K562 (cell line): Measurements from ENCODE around the gene NUP98. TPM values are rescaled to one million over a fixed set of nuclear protein-coding genes. Genes with fewer than 3 reads are reported as not detected.

Experiments
- ADNP ChIP-seq: fragments of 200-800 bp; sonication (Bioruptor generic); IDR thresholded peaks from 2 replicates; pipeline ENCODE4 v1.6.1; 2016; ENCODE audit warnings: missing genetic modification characterization, missing compliant biosample characterization
- E2F3 ChIP-seq: fragments of 250-450 bp; sonication (Bioruptor Pico); IDR thresholded peaks from 2 replicates; pipeline ENCODE4 v1.4.0; 2020; ENCODE audit warnings: mild to moderate bottlenecking
- ETV6 ChIP-seq, 3 experiments: fragments of 150-350 bp in 1 of 3; sonication (generic) in 1 of 3; formaldehyde crosslinking in 1 of 3; IDR thresholded peaks; 2 replicates each; pipeline versions ENCODE4 v1.6.1 to v1.8.0; 2014 to 2022; ENCODE audit warnings: borderline replicate concordance in 2 of 3, low read depth in 2 of 3, antibody characterized with exemption in 1 of 3, low read length in 1 of 3, mild to moderate bottlenecking in 1 of 3, missing genetic modification reagents in 1 of 3
- GMEB1 ChIP-seq: fragments of 250-450 bp; sonication (Bioruptor Pico); IDR thresholded peaks from 2 replicates; pipeline ENCODE4 v1.4.0; 2020; ENCODE audit warnings: mild to moderate bottlenecking
- KLF1 ChIP-seq: fragments of 450-650 bp; IDR thresholded peaks from 2 replicates; pipeline ENCODE4 v1.6.1; 2016; ENCODE audit warnings: missing genetic modification characterization, missing compliant biosample characterization
- L3MBTL2 ChIP-seq: fragments of 450-650 bp; IDR thresholded peaks from 2 replicates; pipeline ENCODE4 v1.6.1; 2016; ENCODE audit warnings: mild to moderate bottlenecking, moderate library complexity
- MTA2 ChIP-seq: fragments of 450-650 bp; IDR thresholded peaks from 2 replicates; pipeline ENCODE4 v1.6.1; 2016; ENCODE audit warnings: low read depth
- OTX1 ChIP-seq: fragments of 450-650 bp; formaldehyde crosslinking; IDR thresholded peaks from 2 replicates; pipeline ENCODE4 v1.4.0; 2022; ENCODE audit warnings: mild to moderate bottlenecking
- POU5F1 ChIP-seq: fragments of 150-350 bp; IDR thresholded peaks from 2 replicates; pipeline ENCODE4 v1.6.1; 2014; ENCODE audit warnings: borderline replicate concordance, low read length, low read depth, mild to moderate bottlenecking; ENCODE audit not compliant: partially characterized antibody
- RNF2 ChIP-seq: sonication (generic); IDR thresholded peaks from 2 replicates; pipeline ENCODE4 v1.6.1; 2016
- SAFB ChIP-seq: fragments of 200-400 bp; formaldehyde crosslinking; IDR thresholded peaks from 2 replicates; pipeline ENCODE4 v1.6.1; 2017; ENCODE audit warnings: low read depth, low read length, borderline replicate concordance
- SMC3 ChIP-seq: conservative IDR thresholded peaks from 2 replicates; pipeline ENCODE4 v1.6.1; 2011; ENCODE audit warnings: low read depth, low read length, improper control_type of control experiment; ENCODE audit not compliant: insufficient read depth
- STAG1 ChIP-seq: sonication (generic); formaldehyde crosslinking; IDR thresholded peaks from 2 replicates; pipeline ENCODE4 v1.5.0; 2020; ENCODE audit warnings: missing genetic modification reagents, borderline replicate concordance
- TEAD2 ChIP-seq: fragments of 450-650 bp; IDR thresholded peaks from 2 replicates; pipeline ENCODE4 v1.6.1; 2016; ENCODE audit warnings: missing genetic modification characterization, control low read depth, missing compliant biosample characterization
- U2AF2 ChIP-seq: fragments of 200-400 bp; formaldehyde crosslinking; optimal IDR thresholded peaks from 2 replicates; pipeline ENCODE3; 2017; ENCODE audit warnings: low read depth, mild to moderate bottlenecking, low read length
- ZBTB1 ChIP-seq: sonication (generic); formaldehyde crosslinking; IDR thresholded peaks from 2 replicates; pipeline ENCODE4 v1.8.1; 2023; ENCODE audit warnings: missing genetic modification reagents, low read depth, mild to moderate bottlenecking, borderline replicate concordance
- ZKSCAN8 ChIP-seq: fragments of 200-800 bp; sonication (Bioruptor generic); IDR thresholded peaks from 2 replicates; pipeline ENCODE4 v1.6.1; 2016; ENCODE audit warnings: missing genetic modification characterization, missing compliant biosample characterization
- ZNF277 ChIP-seq: fragments of 250-450 bp; sonication (Bioruptor Pico); IDR thresholded peaks from 2 replicates; pipeline ENCODE4 v1.8.0; 2022; ENCODE audit warnings: inconsistent platforms, mild to moderate bottlenecking, moderate library complexity, borderline replicate concordance
- ZNF324 ChIP-seq: fragments of 250-450 bp; sonication (Bioruptor Pico); IDR thresholded peaks from 2 replicates; pipeline ENCODE4 v1.4.0; 2020; ENCODE audit warnings: mild to moderate bottlenecking
- polyA plus RNA-seq, 8 experiments: library from polyadenylated mRNA; depleted of rRNA in 4 of 8; stranded (reverse) in 5 of 8; unstranded in 3 of 8; fragments of >200 nt; fragmentation: Nextera tagmentation in 2 of 8; fragmentation: Illumina TruSeq in 1 of 8; extraction: Ambion mirVana in 2 of 8; extraction: Trizol in 1 of 8; gene quantifications; 2 replicates each; pipeline versions ENCODE4 v1.2.1 to v1.2.3, GENCODE V29; 2011 to 2014; ENCODE audit warnings: inconsistent platforms in 1 of 8, missing spikeins in 1 of 8
- total RNA-seq, 7 experiments: library from RNA; depleted of rRNA in 6 of 7; stranded (reverse); fragments of >200 nt in 6 of 7; fragmentation: Illumina TruSeq in 2 of 7; extraction: Trizol in 2 of 7; gene quantifications; 2 replicates each; pipeline versions ENCODE4 v1.2.1 to v1.2.3, GENCODE V29; 2011 to 2021; ENCODE audit warnings: low replicate concordance in 1 of 7
- TF ChIP-seq, protein P1 (sequence below), 2 experiments: IDR thresholded peaks; 2 replicates each; pipeline ENCODE4 v1.6.1; 2012; ENCODE audit warnings: improper control_type of control experiment in 2 of 2, low read depth in 2 of 2, low read length in 2 of 2, borderline replicate concordance in 1 of 2
- TF ChIP-seq, protein P2 (sequence below): sonication (generic); formaldehyde crosslinking; IDR thresholded peaks from 2 replicates; pipeline ENCODE4 v1.8.0; 2023; ENCODE audit warnings: mild to moderate bottlenecking, missing genetic modification reagents

The NUP98 gene
- total and polyA plus RNA-seq, 9 of the 15 experiments (the other 6 are each of a cell fraction or from before 2014, with no cell fraction given): 45.1 to 196 (median 130) TPM

DNA sequence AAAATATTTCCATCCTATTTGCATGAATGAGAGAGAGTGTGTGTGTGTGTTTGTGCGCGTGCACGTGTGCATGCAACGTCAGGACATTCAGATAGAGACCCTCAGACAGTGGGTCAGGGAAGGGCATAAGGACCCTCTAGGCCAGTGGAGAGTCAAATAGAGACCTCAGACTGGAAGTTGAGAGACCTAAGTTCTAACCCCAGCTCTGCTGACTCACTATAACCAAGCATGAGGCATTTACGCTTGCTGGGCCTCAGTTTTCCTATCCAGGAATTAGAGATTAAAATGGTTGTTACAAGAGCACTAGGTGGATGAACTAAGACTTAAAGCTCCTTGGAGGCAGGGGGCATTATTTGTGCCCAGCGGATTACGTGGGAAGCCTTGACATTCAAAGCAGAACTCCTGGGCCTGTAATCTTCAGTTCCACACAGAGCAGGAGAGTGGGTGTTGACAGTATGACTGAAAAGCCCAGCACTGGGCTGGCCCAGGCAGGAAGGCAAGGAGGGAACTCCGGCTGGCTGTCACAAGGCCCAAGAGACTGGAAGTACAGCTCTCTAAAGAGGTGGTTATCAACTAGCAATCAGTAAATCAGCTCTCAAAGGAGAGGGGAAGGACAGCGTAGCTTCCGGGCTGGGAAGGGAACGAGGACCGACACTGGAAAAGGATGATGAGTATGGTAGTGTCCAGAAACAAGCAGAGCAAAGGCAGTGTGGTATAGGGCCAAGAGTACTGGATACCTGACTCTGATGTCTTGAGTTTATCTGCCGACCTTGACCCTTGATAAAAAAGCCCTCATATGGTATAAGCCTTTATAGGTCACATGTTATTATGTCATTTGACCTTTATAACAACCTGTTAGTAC is 34.3 kb upstream of the NUP98 start (continued):
- TF ChIP-seq OTX1 (CRISPR knock-in tag) (peak; percentile 56; the same call in 1 of the 2 replicates), ZKSCAN8 (CRISPR knock-in tag) (no peak), ADNP (tag) (no peak), ETV6 (IDR thresholded peaks at IDR 0.05; ENCODE audit: borderline replicate concordance in 1 of 2, low read depth in 2 of 2, low read length in 1 of 2) (peak; percentile 74 to 93; a peak in 3 of 4 replicates), ETV6 (CRISPR knock-in tag; IDR thresholded peaks at IDR 0.05; ENCODE audit: borderline replicate concordance) (no peak), ZBTB1 (CRISPR knock-in tag) (no peak), SMC3 (no peak), SAFB (no peak), MTA2 (no peak), RNF2 (no peak), ZNF324 (CRISPR knock-in tag) (peak; percentile 41; the same call in 1 of the 2 replicates), ZNF277 (CRISPR knock-in tag) (no peak), STAG1 (CRISPR knock-in tag) (no peak), U2AF2 (no peak), L3MBTL2 (peak; percentile 21; the same call in 1 of the 2 replicates), GMEB1 (CRISPR knock-in tag) (no peak; the same call in 1 of the 2 replicates), TEAD2 (tag) (no peak), E2F3 (CRISPR knock-in tag) (0 out of 2 replicates have a peak, but pooled peaks have one; percentile 31), KLF1 (tag) (no peak), POU5F1 (no peak)
- TF ChIP-seq, protein P1, sequence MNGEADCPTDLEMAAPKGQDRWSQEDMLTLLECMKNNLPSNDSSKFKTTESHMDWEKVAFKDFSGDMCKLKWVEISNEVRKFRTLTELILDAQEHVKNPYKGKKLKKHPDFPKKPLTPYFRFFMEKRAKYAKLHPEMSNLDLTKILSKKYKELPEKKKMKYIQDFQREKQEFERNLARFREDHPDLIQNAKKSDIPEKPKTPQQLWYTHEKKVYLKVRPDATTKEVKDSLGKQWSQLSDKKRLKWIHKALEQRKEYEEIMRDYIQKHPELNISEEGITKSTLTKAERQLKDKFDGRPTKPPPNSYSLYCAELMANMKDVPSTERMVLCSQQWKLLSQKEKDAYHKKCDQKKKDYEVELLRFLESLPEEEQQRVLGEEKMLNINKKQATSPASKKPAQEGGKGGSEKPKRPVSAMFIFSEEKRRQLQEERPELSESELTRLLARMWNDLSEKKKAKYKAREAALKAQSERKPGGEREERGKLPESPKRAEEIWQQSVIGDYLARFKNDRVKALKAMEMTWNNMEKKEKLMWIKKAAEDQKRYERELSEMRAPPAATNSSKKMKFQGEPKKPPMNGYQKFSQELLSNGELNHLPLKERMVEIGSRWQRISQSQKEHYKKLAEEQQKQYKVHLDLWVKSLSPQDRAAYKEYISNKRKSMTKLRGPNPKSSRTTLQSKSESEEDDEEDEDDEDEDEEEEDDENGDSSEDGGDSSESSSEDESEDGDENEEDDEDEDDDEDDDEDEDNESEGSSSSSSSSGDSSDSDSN (IDR thresholded peaks at IDR 0.05; ENCODE audit: borderline replicate concordance in 1 of 2, low read depth in 2 of 2, low read length in 2 of 2): peak; percentile 54 to 90; a peak in 3 of 4 replicates
- TF ChIP-seq, protein P2, sequence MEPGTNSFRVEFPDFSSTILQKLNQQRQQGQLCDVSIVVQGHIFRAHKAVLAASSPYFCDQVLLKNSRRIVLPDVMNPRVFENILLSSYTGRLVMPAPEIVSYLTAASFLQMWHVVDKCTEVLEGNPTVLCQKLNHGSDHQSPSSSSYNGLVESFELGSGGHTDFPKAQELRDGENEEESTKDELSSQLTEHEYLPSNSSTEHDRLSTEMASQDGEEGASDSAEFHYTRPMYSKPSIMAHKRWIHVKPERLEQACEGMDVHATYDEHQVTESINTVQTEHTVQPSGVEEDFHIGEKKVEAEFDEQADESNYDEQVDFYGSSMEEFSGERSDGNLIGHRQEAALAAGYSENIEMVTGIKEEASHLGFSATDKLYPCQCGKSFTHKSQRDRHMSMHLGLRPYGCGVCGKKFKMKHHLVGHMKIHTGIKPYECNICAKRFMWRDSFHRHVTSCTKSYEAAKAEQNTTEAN: no peak
